Esophagus (tissue), 2 donors: ENCODE data around the gene PRMT9. TPM values are rescaled to one million over a fixed set of nuclear protein-coding genes. Genes with fewer than 3 reads are reported as not detected.

Experiments
- H3K27ac ChIP-seq, 2 donors: one replicate each; pipeline ENCODE4 v1.5.1; 2013; ENCODE audit warnings: low read depth in 2 of 2, mild to moderate bottlenecking in 2 of 2, inconsistent platforms in 1 of 2, low read length in 1 of 2, moderate library complexity in 1 of 2
- H3K27me3 ChIP-seq, 2 donors: one replicate each; pipeline ENCODE4 v1.6.1; 2013; ENCODE audit warnings: low read length in 2 of 2, control low read depth in 1 of 2, mild to moderate bottlenecking in 1 of 2; ENCODE audit not compliant: insufficient read depth in 2 of 2, control insufficient read depth in 1 of 2
- H3K36me3 ChIP-seq, 2 donors: one replicate each; pipeline ENCODE4 v1.6.1; 2013; ENCODE audit warnings: low read length in 1 of 2; ENCODE audit not compliant: control insufficient read depth in 2 of 2, insufficient read depth in 2 of 2
- H3K4me1 ChIP-seq, 2 donors: one replicate each; pipeline ENCODE4 v1.6.1; 2013; ENCODE audit warnings: low read length in 1 of 2; ENCODE audit not compliant: control insufficient read depth in 2 of 2, insufficient read depth in 2 of 2
- H3K4me3 ChIP-seq, 2 donors: one replicate each; pipeline ENCODE4 v1.5.1; 2013; ENCODE audit warnings: low read length in 2 of 2, mild to moderate bottlenecking in 2 of 2, low read depth in 1 of 2, moderate library complexity in 1 of 2
- H3K9me3 ChIP-seq, 2 donors: one replicate each; pipeline ENCODE4 v1.6.1; 2013; ENCODE audit warnings: mild to moderate bottlenecking in 2 of 2, low read depth in 1 of 2, low read length in 1 of 2, moderate library complexity in 1 of 2; ENCODE audit not compliant: control insufficient read depth in 2 of 2, insufficient read depth in 1 of 2
- WGBS, 2 donors: extraction: QIAGEN DNeasy Blood & Tissue Kit; methylation state at CpG; one replicate each; pipeline ENCODE4 v1.1.7; 2013; 5-methylcytosine and 5-hydroxymethylcytosine counted together
- polyA plus RNA-seq, 2 donors: library from polyadenylated mRNA; stranded (reverse); fragments of 200-250 nt; gene quantifications; one replicate each; pipeline ENCODE4 v1.2.3, GENCODE V29; 2013
- donor health status: healthy with polysubstance abuse.
- donor health status: Bipolar disorder and iron deficiency.

The PRMT9 gene
- polyA plus RNA-seq, 2 donors = 3.6 to 4.5 TPM

DNA sequence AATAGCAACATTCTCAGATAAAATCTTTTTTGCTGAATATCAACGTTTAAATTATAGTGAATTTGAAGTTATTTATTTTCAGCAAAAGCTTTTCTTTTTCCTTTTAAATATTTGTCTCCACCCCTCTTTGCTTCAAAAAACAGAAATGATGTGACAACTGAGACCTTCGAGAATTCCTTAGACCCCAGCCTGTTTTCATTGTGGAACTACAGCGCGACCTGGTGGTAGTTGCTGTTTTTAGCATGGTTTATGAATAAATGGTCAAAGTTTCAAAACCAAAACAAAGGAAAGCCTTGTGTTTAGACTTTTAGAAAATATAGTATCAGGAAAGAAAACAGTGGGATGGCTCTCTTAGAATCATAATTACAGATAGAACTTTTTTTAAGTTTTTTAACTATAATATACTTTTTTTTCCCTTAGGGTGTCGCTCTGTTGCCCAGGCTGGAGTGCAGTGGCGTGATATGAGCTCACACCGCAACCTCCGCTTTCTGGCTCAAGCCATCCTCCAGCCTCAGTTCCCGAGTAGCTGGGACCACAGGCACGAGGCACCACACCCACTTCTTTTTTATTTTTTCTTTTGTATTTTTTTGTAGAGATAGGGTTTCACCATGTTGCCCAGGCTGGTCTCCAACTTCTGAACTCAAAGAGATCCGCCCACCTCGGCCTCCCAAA is 93.6 kb downstream of the PRMT9 start:
- no peak overlapping the region for H3K4me3 ChIP-seq
- no peaks in the 10 kb centered on the region for H3K4me1 ChIP-seq
- 44 to 45% methylated on average over 12 of the region's 12 CpGs for WGBS, 2 donors
- no peaks in the 10 kb centered on the region for H3K27me3 ChIP-seq
- no peaks in the 10 kb centered on the region for H3K36me3 ChIP-seq
- H3K9me3 ChIP-seq = no peaks in the 10 kb centered on the region
- H3K27ac ChIP-seq = no peak overlapping the region

DNA sequence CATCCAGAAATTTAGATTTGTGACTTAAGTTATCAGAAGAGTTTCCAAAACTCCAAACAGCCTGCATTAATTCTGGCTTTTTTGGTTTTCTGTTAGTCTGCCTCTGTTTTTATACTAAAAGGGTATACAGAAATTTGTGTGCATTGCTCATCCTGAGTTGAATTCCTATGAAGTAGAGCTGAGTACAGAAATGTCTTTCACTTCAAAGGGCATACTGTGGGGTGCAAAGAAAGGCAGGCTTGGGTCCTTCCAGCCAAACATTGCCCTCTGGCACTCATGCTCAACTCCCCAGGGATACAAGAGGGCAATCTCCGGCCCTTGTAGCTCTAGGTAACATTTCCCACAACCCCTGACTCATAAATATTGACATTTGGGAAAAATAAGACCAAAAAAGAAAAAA is 94.4 kb downstream of the PRMT9 start:
- H3K36me3 ChIP-seq = no peaks in the 10 kb centered on the region
- 72% methylated on average over 1 of the region's 1 CpG for WGBS, 2 donors
- no peaks in the 10 kb centered on the region for H3K27me3 ChIP-seq
- no peaks in the 10 kb centered on the region for H3K9me3 ChIP-seq
- no peak overlapping the region for H3K4me3 ChIP-seq
- H3K27ac ChIP-seq = no peak overlapping the region
- no peaks in the 10 kb centered on the region for H3K4me1 ChIP-seq

Other genes starting within 250 kb of the PRMT9 start
- gene EDNRA, start 203.1 kb downstream of the PRMT9 start, polyA plus RNA-seq = 1 to 10 TPM in 1 of 2 donors, under 1 TPM in 1; 0.49 to 1.6 TPM
- 1 to 10 TPM; 3.0 to 6.8 TPM for gene TMEM184C, start 66.8 kb downstream of the PRMT9 start, polyA plus RNA-seq
- gene ARHGAP10, start 47.9 kb upstream of the PRMT9 start, polyA plus RNA-seq = 10 to 100 TPM; 31.2 to 53.9 TPM